ENCODE data around the gene MSANTD2.

DNA sequence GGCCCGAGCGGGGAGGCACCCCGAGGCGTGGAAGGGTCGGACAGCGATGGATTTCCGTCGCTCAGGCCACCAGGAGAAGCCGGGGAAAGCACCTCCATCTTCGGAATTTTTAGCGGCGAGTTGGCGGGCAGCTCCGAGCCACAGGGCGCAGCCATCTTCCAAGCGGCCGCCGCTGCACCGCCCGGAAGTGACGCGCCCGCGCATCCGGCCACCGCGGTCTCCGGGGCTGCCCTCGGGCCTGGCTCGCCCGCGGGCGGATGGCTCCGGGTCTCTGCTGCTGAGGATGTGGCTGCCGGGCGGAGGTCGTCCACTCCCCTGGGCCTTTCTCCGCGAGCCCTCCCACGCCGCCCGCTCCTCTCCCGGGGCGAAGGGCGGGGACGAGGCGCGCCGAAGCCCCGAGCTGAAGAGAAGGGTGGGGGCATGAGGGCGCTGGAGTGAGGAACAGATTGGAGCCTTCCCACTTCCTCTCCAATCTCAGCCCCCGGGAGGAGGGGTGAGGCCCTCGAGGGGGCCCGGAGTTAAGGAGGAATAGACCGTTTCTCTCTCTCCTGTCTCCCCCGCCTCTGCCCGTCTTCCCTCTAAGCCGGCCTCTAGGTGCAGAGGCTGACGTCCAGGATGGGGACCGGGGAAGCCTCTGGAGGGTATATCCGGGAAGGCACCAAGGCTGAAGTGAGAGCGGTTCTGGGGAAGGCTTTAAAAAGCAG, at the start of gene MSANTD2:
- TF ChIP-seq ZNF114 (CRISPR knock-in tag; IDR thresholded peaks at IDR 0.05) = no peak
- no peak for TF ChIP-seq EZH2 (IDR thresholded peaks at IDR 0.05; ENCODE audit: low read depth, unreplicated experiment)
- peak; percentile 91 for TF ChIP-seq POLR2AphosphoS5 (IDR thresholded peaks at IDR 0.05; ENCODE audit: low read depth)
